ENCODE results near the gene ATF7. TPM values are rescaled to one million over a fixed set of nuclear protein-coding genes. Genes with fewer than 3 reads are reported as not detected.
"Not testable (repeated sequence)": the region's sequence is repeated elsewhere in the genome, so short reads cannot be mapped to it uniquely, and the experiment has no call there.

ATF7 gene
- total RNA-seq, 1 donor from 2014 or later = 30.6 TPM

DNA sequence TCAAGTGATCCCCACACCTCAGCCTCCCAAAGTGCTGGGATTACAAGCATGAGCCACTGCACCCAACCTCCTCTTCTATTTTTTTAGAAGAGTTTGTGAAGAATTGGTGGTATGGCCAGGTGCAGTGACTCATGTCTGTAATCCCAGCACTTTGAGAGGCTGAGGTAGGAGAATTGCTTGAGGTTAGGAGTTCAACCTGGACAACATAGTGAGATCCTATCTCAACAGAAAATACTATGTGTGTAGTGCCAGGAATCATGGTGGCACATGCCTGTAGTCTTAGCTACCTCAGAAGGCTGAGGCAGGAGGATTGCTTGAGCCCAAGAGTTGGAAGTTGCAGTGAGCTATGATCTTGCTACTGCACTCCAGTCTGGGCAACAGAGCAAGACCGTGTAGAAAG lies 5.5 kb upstream of the ATF7 start:
- intact Hi-C loops (cut with micrococcal nuclease) = no loop called here

GRCh38 chr12:53627919-53628318 lies 1.7 kb upstream of the ATF7 start:
- intact Hi-C loops (cut with micrococcal nuclease) = loop anchor here (2.0 to 5.0 kb wide), 4 partner anchors 119 to 589 kb away; partner anchors contain the start of gene SMUG1

DNA sequence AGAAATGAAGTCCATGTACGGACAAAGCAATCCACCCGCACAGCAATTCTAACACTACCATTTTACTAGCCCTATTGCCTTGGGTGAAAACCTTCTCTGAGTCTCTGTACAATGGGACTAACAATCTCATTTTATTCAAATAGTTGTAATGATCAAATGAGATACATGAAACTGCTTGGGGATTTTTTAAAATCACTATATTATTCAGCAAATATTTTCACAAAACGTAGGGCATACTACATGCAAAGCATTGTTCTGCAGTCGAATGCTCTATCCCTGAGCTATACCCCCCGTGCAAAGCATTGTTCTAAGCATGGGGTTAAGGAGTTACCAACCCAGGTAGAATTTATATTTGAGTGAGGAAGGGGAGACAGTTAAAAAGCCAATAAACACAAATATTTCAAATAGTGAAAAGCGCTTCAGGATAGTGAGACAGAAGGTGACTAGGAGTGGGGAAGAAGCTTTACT lies 554 bp upstream of the ATF7 start:
- intact Hi-C loops (cut with micrococcal nuclease) = loop anchor here (1.0 to 5.0 kb wide), 14 partner anchors 8 to 620 kb away; partner anchors contain the start of genes AAAS, ATP5MC2, CALCOCO1 and EIF4B

DNA sequence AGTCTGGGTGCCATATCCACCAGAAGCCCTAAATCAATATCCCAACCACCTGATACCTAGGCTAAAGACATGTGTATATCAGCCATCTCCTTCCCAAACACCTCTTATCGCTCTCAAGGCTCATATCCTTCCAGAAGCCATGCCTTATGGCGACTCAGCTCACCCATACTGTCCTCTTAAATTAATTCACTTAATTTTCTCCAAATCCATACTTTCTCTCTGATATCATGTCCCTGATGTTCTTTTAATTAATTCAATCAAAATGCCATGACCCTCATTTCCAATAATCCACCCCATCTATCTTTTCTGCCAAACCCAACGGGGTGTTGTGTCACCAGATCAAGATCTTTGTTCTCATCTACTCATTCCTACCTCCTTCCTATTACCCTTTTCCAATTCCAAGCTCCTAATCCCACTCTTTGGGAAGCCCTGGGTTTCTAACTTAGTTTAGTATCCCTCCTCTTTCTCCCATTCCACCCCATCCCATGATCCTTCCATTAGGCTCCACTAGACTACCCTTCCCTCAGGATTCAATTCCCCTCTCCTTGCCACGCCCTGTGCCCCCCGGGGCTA lies 723 bp downstream of the ATF7 start:
- intact Hi-C loops (cut with micrococcal nuclease) = loop anchor here (5.0 kb wide), 2 partner anchors 562 to 592 kb away; partner anchors contain the start of gene SMUG1

- intact Hi-C loops (cut with micrococcal nuclease) = loop anchor here (5.0 kb wide), 2 partner anchors 562 to 592 kb away; partner anchors contain the start of gene SMUG1
These were observed 1.2 kb downstream of the ATF7 start for GRCh38 chr12:53624956-53625355.

GRCh38 chr12:53624458-53624857 lies 1.7 kb downstream of the ATF7 start:
- intact Hi-C loops (cut with micrococcal nuclease) = no loop called here

GRCh38 chr12:53623548-53624385 lies 2.4 kb downstream of the ATF7 start:
- intact Hi-C loops (cut with micrococcal nuclease) = no loop called here

DNA sequence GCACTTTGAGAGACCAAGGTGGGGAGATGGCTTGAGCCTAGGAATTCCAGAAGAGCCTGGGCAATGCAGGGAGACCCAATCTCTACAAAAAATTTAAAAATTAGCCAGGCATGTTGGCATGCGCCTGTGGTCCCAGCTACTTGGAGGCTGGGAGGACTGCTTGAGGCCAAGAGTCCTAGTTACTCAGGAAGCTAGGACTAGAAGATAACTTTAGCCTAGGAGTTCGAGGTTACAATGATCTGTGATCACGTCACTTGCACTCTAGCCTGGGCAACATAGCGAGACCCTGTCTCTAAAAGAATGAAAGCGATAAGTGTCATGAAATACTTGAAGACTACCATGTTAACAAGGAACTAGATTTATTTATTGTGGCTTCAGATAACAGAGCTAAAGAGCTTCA lies 3.5 kb downstream of the ATF7 start:
- intact Hi-C loops (cut with micrococcal nuclease) = no loop called here

DNA sequence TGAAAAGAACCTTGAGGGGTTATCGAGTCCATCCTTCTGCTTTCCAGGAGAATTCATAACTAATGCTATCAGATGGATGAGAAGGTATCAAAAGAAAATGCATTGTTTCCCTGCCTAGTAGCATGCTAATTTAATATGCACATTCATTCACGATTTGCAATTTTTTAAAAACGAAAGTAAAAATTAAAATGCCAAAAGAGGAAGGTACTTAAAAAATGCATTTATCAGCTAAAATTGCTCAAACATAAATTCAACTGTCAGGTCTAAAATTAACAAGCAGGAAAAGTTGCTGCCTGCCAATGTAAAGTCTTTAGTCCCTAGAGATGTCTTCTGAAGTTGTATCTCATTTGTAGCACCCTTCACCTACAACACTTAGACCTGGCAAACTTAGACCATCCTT lies 7.9 kb downstream of the ATF7 start:
- intact Hi-C loops (cut with micrococcal nuclease) = loop anchor here (1.0 kb wide), 1 partner anchor 8 kb away; the partner anchor contains the start of gene ATF7

- intact Hi-C loops (cut with micrococcal nuclease) = loop anchor here (1.0 kb wide), 1 partner anchor 9 kb away; the partner anchor contains the start of gene ATF7
These were observed 8.5 kb downstream of the ATF7 start for GRCh38 chr12:53617700-53618099.

- intact Hi-C loops (cut with micrococcal nuclease) = no loop called here
These were observed 9.2 kb downstream of the ATF7 start for GRCh38 chr12:53616950-53617349.

DNA sequence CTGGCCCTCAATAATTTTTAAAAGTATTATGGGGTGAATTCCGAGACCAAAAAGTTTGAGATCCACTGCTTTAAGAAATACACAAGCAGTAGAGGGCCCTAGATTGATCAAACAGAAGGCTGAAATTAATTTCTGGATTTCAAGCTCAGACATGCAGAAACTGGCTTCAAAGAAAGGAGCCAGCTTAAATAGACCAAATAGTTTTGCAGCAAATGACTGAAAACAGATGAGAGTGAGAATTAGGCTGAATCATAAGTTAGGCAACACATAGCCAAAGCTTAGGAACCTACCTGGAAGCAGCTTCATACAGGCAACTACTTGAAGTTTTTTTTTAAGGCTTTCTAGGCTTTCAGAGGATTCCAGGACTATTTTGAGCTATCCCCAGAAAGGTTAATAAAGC lies 12.4 kb downstream of the ATF7 start:
- intact Hi-C loops (cut with micrococcal nuclease) = no loop called here

DNA sequence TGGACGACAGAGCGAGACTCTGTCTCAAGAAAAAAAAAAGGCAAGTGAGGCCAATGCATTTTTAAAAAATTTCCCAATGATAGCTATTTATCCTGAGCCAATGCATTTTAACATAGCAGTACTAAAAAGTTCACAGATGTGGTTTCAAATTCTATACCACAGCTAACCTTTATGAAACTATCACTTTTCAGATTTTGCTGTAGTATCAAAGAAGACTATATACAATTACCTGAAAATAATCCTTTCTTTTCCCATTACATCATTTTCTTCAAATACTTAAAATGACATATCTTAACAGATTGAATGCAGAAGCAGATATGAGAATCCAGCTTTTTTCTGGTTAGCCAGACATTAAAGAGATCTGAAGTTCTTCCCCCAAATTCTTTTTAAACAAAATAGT lies 13.2 kb downstream of the ATF7 start:
- intact Hi-C loops (cut with micrococcal nuclease) = no loop called here

- intact Hi-C loops (cut with micrococcal nuclease) = no loop called here
These were observed 14.9 kb downstream of the ATF7 start for GRCh38 chr12:53611304-53611703.

DNA sequence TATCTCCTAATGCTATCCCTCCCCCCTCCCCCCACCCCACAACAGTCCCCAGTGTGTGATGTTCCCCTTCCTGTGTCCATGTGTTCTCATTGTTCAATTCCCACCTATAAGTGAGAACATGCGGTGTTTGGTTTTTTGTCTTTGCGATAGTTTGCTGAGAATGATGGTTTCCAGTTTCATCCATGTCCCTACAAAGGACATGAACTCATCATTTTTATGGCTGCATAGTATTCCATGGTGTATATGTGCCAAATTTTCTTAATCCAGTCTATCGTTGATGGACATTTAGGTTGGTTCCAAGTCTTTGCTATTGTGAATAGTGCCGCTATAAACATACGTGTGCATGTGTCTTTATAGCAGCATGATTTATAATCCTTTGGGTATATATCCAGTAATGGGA lies 19.5 kb downstream of the ATF7 start:
- intact Hi-C loops (cut with micrococcal nuclease) = not testable (repeated sequence)

- intact Hi-C loops (cut with micrococcal nuclease) = no loop called here
These were observed 21.6 kb downstream of the ATF7 start for GRCh38 chr12:53604581-53604980.

GRCh38 chr12:53603804-53604203 lies 22.4 kb downstream of the ATF7 start:
- intact Hi-C loops (cut with micrococcal nuclease) = no loop called here

DNA sequence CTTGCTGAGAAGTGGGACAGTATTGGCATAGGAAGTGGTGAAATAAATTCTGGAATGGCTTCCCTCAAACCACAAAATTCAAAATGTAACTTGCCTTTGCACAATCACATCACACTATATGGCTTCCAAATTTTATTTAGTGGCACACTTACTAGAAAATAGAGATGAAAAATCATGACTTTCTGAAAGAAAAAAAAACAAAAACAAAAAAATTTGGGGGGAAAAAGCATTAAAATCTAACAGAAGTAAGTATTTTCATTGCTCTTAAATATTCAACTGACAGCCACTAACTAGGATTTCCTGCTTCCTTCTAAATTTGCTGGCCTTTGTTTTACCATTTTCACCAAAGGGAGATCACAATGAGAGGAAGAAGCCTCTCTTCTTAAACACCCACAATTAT lies 23.0 kb downstream of the ATF7 start:
- intact Hi-C loops (cut with micrococcal nuclease) = no loop called here

- intact Hi-C loops (cut with micrococcal nuclease) = no loop called here
These were observed 23.9 kb downstream of the ATF7 start for GRCh38 chr12:53602176-53602864.

- intact Hi-C loops (cut with micrococcal nuclease) = no loop called here
These were observed 24.8 kb downstream of the ATF7 start for GRCh38 chr12:53601296-53601847.

DNA sequence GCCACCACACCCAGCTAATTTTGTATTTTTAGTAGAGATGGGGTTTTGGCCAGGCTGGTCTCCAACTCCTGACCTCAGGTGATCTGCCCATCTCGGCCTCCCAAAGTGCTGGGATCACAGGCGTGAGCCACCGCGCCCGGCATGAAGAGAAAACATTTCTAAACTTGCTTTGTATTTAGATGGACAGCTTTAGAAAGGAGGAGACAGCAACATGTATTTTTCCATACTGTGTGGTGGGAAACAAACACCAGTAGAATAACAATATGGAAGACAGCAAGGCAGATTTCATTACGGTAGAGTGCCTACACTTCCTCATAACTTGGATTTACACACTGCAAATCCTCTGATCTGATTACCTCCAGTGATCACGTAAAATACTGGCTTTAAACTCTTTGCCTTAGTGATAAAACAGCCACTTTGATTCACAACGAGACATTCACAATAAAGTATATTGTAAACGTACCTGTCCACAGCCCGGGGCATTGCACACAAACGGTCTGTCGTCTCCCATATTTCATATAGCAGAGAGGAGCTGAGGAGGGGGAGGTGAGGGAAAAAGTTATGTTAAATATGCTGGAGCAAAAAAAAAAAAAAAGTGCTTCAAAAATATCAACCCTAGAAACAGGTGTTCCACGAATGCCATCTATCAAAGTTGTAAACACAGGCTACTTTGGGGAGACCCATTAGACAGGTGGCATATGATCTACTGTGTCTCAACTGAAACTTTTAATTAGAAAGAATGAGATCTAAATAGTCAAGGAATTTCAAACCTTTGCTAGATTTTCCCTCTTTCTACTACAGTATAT lies 25.5 kb downstream of the ATF7 start:
- intact Hi-C loops (cut with micrococcal nuclease) = no loop called here

Measured in T-helper 1 cell treated with Interleukin-12 subunit alpha and Interleukin-12 subunit beta and Interleukin-4 antibody, amounts not matched to agents 30 ng/mL and 1 ng/mL, for 36 hours (primary cell).